Cortex of kidney (tissue), 1 donor: ENCODE results near the gene PROSER2.
"Not testable (repeated sequence)": the region's sequence is repeated elsewhere in the genome, so short reads cannot be mapped to it uniquely, and the experiment has no call there.

Source experiments
- DNase-seq: peaks from one replicate; lab custom pipeline; 2025; lab: John Stamatoyannopoulos, UW

PROSER2 gene

GRCh38 chr10:11837372-11838161, 14.4 kb downstream of the PROSER2 start:
- no peak for DNase-seq

- no peak for DNase-seq
Measured at GRCh38 chr10:11838298-11838852, 15.2 kb downstream of the PROSER2 start.

- DNase-seq, result no peak
Measured at GRCh38 chr10:11841375-11841774, 18.2 kb downstream of the PROSER2 start.

- no peak for DNase-seq
Measured at GRCh38 chr10:11842411-11842810, 19.3 kb downstream of the PROSER2 start.

GRCh38 chr10:11845113-11845512, 22.0 kb downstream of the PROSER2 start:
- DNase-seq, result no peak

GRCh38 chr10:11846542-11846941, 23.4 kb downstream of the PROSER2 start:
- no peak for DNase-seq

- no peak for DNase-seq
Measured at GRCh38 chr10:11849277-11849676, 26.1 kb downstream of the PROSER2 start.

GRCh38 chr10:11849911-11850310, 26.8 kb downstream of the PROSER2 start:
- no peak for DNase-seq

- no peak for DNase-seq
Measured at GRCh38 chr10:11851910-11852309, 28.8 kb downstream of the PROSER2 start.

- not testable (repeated sequence) for DNase-seq
Measured at GRCh38 chr10:11852637-11853036, 29.5 kb downstream of the PROSER2 start.

- no peak for DNase-seq
Measured at GRCh38 chr10:11853468-11853867, 30.3 kb downstream of the PROSER2 start.

GRCh38 chr10:11854301-11854700, 31.1 kb downstream of the PROSER2 start:
- no peak for DNase-seq

GRCh38 chr10:11856089-11856488, 32.9 kb downstream of the PROSER2 start:
- no peak for DNase-seq

- DNase-seq, result no peak
Measured at GRCh38 chr10:11856678-11857077, 33.5 kb downstream of the PROSER2 start.

GRCh38 chr10:11858093-11858492, 34.9 kb downstream of the PROSER2 start:
- no peak for DNase-seq

GRCh38 chr10:11861341-11861740, 38.2 kb downstream of the PROSER2 start:
- DNase-seq, result no peak

GRCh38 chr10:11861811-11862428, 38.8 kb downstream of the PROSER2 start:
- no peak for DNase-seq

GRCh38 chr10:11863353-11864109, 40.4 kb downstream of the PROSER2 start:
- no peak for DNase-seq

GRCh38 chr10:11864727-11865126, 41.6 kb downstream of the PROSER2 start:
- DNase-seq, result no peak

- no peak for DNase-seq
Measured at GRCh38 chr10:11865561-11865960, 42.4 kb downstream of the PROSER2 start.

- no peak for DNase-seq
Measured at GRCh38 chr10:11866199-11866925, 43.2 kb downstream of the PROSER2 start.

- no peak for DNase-seq
Measured at GRCh38 chr10:11869219-11869618, 46.1 kb downstream of the PROSER2 start.
